Activated CD4-positive, alpha-beta T cell treated with anti-CD3 and anti-CD28 coated beads, Interleukin-2, amount 50 U/mL, for 16 hours (primary cell): ENCODE data around the gene FNDC3B.

Experiments
- DNase-seq: peaks from one replicate; pipeline ENCODE4 v3.0.0-alpha.2; 2020

The FNDC3B gene

DNA sequence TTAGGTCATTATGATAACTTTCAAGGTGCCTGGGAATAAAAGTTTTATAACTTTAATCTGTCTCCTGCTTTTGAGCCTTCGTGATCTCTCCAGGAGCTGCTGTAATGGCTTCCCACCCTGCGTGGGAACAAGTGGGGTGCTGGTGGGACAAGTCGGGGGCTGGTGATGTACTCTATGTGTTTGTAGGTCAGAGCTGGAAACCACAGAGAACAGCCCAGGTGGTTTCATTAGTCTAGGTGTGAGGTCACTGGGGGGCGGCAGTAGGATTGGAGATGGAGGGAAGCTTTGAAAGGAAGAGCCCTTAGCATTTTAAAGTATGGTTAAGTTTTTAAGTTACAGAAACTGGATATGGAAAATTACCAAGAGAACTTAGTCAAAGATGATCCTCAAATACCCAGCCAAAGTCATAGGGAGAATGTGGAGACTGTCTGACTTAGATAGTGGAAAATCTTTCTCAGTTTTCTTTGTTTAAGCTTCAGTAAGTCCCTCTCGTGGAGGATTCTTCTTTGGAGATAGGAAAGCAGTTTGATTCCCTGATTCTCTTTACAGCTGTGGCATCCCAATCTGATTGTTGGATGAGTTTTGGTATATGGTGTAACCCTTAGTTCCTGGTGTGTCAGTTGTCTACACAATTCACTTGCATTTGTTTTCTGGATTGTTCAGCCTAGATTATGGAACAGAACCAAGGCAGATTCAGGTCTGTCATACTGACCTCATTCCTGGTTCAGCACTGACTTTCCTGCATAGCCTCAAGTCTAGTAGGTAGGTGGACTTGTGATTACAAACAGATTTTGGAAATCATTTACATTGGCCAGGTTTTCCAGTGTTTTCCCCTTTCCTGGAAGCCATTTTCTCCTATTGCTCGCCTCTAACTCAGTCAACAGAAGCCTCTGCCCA lies 115.6 kb downstream of the FNDC3B start:
- no peak for DNase-seq

GRCh38 chr3:172155897-172156585 lies 116.7 kb downstream of the FNDC3B start:
- no peak for DNase-seq

- DNase-seq = no peak
Measured at GRCh38 chr3:172156586-172156955, 117.2 kb downstream of the FNDC3B start.

DNA sequence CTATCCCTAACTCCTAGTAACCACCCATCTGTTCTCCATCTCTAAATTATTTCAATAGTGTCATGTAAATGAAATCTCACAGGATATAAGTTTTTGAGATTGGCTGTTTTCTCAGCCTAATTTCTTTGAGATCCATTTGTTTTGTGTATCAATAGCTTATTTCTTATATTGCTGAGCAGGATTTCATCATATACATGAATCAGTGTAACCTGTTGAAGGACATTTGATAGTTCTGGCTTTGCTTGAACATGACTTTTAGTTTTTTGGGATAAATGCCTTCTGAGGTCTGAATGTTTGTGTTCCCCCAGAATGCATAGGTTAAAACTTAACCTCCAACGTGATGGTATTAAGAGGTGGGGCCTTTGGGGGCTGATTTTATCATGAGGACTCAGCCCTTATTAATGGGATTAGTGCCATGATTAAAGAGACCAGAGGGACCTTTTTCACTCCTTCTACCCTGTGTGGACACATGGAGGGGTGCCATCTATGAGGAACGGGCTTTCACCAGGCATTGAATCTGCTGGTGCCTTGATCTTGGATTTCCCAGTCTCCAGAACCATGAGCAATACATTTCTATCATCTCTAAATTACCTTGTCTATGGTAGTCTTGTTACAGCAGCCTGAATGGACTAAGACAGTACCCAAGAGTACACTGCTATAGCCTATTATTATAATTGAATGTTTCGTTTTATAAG lies 118.3 kb downstream of the FNDC3B start:
- no peak for DNase-seq

DNA sequence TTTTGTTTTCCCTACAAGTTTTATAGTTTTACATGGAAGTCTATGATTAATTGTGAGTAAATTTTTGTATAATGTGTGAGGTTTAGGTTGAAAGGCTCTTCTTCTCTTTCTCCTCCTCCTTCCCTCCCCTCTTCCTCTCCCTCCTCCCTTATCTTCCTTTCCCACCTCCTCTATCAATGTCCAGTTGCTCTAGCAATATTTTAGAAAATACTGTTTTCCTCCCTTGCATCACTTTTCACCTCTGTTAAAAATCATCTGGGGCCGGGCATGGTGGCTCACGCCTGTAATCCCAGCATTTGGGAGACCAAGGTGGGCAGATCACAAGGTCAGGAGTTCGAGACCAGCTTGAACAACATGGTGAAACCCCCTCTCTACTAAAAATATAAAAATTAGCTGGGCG lies 119.4 kb downstream of the FNDC3B start:
- DNase-seq = no peak

GRCh38 chr3:172159376-172159775 lies 120.0 kb downstream of the FNDC3B start:
- DNase-seq = no peak

GRCh38 chr3:172159962-172160538 lies 120.7 kb downstream of the FNDC3B start:
- no peak for DNase-seq

DNA sequence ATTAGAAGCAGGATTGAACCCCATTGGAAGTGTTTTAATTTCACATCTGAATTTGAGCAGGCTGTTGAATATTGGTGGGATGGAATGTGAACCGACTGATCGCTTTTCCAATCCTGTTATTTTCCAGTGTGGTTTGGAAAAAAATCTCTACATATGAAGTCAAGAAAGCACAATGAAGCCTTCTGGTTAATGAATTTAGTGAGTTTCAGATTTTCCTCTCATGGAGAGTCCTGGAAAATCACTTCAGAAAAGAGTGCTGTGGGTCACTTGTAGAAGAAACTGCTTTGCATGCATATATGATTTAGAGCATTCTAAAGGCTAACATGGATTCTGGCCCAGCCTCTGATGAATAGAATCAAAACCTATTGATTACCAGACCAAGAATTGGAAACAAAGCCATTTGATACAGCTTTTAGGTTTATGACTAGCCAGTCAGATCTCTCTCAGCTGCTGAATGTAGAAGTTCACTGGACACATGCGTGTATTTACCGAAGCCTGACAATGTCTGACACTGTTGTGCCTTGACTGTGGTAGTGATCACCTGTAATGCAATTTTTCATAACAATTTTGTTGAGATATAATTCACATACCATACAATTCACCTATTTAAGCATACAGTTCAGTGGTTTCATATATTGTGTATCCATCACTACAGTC lies 121.9 kb downstream of the FNDC3B start:
- DNase-seq = no peak

GRCh38 chr3:172161959-172162358 lies 122.6 kb downstream of the FNDC3B start:
- DNase-seq = no peak

- no peak for DNase-seq
Measured at GRCh38 chr3:172163320-172163719, 123.9 kb downstream of the FNDC3B start.

GRCh38 chr3:172164620-172165362 lies 125.4 kb downstream of the FNDC3B start:
- no peak for DNase-seq

DNA sequence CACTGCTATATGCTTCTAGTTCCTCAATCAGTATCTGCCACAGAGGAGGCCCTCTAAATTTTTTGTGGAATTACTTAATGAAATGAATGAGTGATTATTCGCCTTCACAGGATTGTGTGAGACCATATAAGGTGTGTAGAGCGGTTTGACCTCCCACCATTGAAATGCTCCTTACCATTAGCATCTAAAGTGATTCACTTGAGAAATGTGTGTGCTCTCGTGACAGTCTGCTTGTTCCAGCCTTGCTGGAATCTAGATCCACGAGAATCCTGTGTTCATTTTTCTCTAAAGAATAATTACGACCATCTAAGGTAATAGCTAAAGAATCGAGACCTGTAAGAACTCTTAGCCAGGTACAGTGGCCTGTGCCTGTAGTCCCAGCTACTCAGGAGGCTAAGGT lies 126.9 kb downstream of the FNDC3B start:
- DNase-seq = no peak

GRCh38 chr3:172166890-172167289 lies 127.5 kb downstream of the FNDC3B start:
- no peak for DNase-seq

- no peak for DNase-seq
Measured at GRCh38 chr3:172167892-172168648, 128.7 kb downstream of the FNDC3B start.

DNA sequence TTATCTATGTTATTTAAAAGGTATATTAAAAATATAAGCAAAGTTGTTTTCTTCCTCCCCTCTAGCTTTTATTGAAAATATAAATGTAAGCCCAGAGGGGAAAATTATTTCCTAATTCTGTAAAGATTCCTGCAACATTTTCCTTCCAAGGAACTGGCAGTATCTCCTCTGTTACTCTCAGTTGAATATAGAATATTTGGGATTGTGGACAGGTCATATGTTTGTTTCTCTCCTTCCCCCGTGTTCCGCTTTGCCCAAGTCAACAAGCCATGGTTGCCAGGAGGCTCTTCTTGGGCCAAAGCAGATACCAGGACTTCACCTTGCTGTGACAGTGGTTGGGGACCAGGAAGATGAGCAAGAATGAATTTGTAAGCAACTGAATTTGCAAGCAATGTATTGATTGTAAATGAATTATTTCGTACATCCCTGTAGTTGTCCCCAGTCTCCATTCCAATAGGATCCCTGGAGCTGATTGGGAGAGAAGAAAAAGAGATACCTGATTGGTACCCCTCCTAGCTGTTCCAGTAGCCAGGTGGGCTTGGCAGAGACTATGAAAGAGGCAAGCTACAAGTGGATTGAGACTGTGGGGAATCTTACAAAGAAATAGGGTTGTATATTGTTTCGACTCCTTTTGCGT lies 130.8 kb downstream of the FNDC3B start:
- no peak for DNase-seq

- DNase-seq = no peak
Measured at GRCh38 chr3:172170841-172171240, 131.5 kb downstream of the FNDC3B start.

- DNase-seq = no peak
Measured at GRCh38 chr3:172171396-172172075, 132.2 kb downstream of the FNDC3B start.

DNA sequence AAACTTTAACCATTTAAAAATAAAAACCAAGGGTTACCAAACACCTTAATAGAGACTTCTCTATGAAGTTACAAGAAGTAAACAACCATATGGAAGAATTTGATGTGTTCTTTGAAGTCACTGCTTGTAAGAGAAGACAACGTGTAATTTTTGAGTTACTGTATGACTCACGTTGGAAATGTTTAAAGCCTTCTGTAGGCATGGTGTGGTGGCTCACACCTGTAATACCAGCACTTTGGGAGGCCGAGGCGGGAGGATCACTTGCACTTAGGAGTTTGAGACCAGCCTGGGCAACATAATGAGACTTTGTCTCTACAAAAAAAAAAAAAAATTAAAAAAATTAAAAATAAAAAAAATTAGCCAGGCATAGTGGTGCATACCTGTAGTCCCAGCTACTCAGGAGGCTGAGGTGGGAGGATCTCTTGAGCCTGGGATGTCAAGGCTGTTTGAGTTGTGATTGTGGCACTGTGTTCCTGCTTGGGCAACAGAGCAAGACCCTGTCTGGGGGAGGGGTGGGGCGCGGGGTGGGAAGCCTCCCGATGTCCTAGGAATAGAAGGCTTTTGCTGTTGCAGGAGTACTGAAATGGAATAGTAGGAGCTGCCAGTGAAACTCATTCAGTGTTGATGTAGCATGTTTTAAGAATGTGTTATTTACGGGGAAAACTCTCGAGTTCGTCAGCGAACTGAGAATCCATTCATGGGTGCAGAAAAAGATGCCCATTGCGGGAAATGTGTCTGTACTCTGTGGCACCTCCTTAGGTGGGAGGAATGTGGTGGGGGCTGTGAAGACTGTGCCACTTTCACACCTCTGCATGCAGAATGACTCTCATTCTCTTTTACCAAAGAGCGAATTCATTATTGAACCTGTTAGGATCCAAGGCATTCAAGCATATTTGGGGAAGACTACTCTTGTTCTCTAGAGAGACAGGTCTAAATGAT lies 134.2 kb downstream of the FNDC3B start:
- DNase-seq = no peak
